Measurements from ENCODE around the gene MFAP5.
"Not testable (repeated sequence)": the region's sequence is repeated elsewhere in the genome, so short reads cannot be mapped to it uniquely, and the experiment has no call there.

MFAP5 gene

DNA sequence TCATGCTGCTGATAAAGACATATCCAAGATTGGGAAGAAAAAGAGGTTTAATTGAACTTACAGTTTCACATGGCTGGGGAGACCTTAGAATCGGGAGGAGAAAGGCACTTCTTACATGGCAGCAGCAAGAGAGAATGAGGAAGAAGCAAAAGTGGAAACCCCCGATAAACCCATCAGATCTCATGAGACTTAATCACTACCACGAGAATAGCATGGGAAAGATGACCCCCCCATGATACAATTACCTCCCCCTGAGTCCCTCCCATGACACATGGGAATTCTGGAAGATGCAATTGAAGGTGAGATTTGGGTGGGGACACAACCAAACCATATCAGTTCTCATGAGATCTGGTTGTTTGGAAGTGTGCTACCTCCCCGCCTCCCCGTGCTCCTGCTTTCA, 9.8 kb upstream of the MFAP5 start:
- no peak for DNase-seq

GRCh38 chr12:8668441-8668840, 5.8 kb upstream of the MFAP5 start:
- no peak for DNase-seq

GRCh38 chr12:8667270-8667669, 4.6 kb upstream of the MFAP5 start:
- no peak for DNase-seq

DNA sequence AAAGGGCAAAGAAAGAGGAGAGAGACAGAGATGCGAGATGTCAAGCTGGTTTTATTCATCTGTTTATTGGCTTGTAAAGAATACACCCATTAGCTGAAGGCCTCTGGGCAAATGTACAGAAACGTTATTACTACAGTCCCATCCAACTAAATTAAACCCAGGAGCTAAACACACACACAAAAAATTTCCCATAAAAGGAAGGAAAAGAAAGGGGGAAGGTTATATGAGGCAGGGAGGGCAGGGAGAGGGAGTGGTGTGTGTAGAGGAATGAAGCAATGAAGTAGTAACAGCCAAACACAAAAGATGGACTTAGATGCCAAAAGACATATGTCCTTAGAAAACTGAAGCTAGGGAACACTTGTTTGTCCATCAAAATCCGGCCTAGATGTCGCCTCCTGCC, 3.1 kb upstream of the MFAP5 start:
- no peak for DNase-seq

- DNase-seq = no peak
Observed at GRCh38 chr12:8664228-8664913, 1.7 kb upstream of the MFAP5 start.

- DNase-seq = no peak
Observed at GRCh38 chr12:8661751-8662150, 875 bp downstream of the MFAP5 start.

GRCh38 chr12:8661016-8661415, 1.6 kb downstream of the MFAP5 start:
- no peak for DNase-seq

- DNase-seq = no peak
Observed at GRCh38 chr12:8658346-8658745, 4.3 kb downstream of the MFAP5 start.

GRCh38 chr12:8655421-8655820, 7.2 kb downstream of the MFAP5 start:
- no peak for DNase-seq

DNA sequence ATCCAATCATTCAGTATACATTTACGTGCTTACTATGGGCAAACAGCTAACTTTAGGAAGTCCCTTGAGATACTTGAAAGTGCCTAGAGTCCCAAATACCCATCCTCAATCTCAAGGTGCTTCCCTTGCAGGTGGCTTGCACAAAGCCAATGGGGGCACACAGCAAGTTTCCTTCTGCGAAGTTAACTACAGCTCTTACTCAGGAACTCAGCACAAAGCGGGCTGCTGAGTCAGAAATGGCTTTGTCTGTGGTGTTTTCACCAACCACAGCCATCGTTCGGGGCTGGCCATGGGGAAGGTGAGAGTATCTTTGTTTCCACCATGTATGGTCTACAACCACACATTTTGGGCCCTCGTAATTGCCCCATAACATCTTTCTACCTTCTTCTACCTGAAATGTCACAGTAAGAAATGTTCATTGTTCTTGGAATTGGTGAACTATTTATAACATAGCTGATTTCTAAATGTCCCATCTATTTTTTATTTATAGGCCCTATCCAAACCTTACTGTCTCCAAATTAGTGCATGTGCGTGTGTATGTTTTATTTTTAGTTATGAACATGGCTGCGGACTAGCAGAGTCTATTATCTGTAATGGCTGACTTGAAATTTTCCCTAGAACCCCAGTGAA, 13.9 kb downstream of the MFAP5 start:
- DNase-seq = peak; percentile 91

DNA sequence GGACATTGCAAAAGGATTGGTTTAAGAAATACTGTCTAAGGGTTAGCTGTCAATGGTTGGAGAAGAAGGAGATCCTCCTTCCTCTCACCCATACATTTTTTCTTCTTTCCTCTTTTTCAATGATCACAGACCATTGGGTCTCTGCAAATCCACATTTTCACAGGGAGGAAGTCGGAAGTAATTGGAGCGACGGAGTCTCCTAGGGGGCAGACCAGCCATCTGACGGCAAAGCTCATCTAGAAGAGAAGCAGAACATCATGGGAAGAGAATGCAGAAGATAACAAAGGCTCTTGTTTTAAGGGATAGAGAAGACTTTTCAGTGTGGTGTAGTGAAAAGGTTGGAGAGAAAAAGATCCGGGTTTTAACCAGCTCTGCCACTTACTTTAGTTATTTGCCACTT, 14.7 kb downstream of the MFAP5 start:
- no peak for DNase-seq

- peak; percentile 83 for DNase-seq
Observed at GRCh38 chr12:8644345-8645248, 18.0 kb downstream of the MFAP5 start.

DNA sequence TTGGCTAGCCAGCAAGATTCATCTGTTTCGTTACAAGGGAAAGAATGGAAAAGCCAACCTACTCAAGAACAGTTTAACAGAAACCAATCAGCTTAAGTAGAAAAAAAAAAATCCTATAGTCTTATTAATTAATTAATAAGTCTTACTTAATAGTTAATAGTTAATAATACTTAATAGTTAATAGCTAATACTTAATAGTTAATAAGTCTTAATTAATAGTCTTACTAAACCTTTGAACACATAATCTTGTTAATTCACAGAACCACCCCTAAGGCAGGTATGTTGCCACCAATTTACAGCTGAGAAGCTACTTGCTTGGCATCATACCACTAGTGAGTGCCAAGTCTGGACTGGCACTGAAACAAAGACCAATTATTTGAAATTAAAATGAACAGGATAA, 19.9 kb downstream of the MFAP5 start:
- DNase-seq = no peak

DNA sequence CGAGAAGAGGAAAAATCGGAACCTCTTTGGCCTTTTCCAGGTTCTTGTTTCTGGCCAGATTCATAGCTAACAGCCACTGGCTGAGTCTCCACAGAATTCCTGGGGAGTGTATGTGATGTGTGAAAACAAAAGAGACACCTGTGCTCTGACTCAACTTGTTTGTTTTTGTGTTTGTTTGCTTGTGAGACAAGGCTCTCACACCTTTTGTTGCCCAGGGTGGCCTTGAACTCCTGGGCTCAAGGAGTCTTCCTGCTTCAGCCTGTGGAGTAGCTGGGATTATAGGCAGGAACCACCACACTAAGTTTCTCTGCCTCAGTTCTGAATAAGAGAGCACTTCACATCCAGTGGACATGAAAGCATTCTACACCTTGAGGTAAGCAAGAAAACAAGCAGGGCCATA, 22.7 kb downstream of the MFAP5 start:
- DNase-seq = no peak

DNA sequence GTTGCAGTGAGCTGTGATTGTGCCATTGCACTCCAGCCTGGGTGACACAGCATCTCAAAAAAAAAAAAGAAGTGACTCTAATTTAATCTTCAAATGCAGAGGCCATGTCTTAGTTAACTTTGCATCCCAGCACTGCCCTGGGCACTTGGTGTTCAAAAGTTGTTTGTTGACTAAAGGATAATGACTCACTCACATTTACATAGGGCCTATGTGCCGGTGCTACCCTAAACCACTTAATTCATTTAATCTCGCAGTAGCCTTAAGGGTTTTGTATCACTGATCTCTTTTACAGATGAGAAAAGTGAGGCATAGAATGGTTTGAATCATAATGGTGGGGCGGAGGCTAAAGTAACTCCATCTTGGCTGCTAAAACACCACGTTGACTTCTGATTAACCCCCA, 23.7 kb downstream of the MFAP5 start:
- DNase-seq = no peak

- DNase-seq = no peak
Observed at GRCh38 chr12:8637666-8638065, 25.0 kb downstream of the MFAP5 start.

- DNase-seq = no peak
Observed at GRCh38 chr12:8637244-8637643, 25.4 kb downstream of the MFAP5 start.

DNA sequence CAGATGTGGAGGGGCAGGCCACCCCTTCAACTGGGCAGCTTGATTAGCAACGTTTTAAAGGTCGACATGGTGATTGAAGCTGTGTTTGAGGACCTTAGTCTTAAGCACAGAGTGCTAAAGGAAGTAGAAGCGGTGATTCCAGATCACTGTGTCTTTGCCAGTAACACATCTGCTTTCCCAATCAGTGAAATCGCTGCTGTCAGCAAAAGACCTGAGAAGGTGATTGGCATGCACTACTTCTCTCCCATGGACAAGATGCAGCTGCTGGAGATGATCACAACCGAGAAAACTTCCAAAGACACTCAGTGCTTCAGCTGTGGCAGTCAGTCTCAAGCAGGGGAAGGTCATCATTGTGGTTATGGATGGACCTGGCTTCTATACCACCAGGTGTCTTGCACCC, 26.0 kb downstream of the MFAP5 start:
- DNase-seq = no peak

- not testable (repeated sequence) for DNase-seq
Observed at GRCh38 chr12:8636007-8636346, 26.6 kb downstream of the MFAP5 start.

DNA sequence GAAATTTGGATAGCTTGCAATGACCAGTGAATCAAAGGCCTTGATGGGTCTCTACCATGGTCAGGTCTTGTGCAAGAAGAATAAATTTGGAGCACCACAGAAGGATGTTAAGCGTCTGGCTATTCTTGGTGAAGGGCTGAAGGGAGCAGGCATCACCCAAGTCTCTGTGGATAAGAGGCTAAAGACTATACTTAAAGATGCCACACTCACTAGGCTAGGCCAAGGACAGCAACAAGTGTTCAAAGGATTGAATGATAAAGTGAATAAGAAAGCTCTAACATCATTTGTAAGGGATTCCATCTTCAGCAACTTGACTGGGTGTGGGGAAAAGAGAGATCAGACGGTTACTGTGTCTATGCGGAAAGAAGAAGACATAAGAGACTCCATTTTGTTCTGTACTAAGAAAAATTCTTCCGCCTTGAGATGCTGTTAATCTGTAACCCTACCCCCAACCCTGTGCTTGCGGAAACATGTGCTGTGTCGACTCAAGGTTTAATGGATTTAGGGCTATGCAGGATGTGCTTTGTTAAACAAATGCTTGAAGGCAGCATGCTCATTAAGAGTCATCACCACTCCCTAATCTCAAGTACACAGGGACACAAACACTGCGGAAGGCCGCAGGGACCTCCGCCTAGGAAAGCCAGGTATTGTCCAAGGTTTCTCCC, 27.2 kb downstream of the MFAP5 start:
- DNase-seq = not testable (repeated sequence)

DNA sequence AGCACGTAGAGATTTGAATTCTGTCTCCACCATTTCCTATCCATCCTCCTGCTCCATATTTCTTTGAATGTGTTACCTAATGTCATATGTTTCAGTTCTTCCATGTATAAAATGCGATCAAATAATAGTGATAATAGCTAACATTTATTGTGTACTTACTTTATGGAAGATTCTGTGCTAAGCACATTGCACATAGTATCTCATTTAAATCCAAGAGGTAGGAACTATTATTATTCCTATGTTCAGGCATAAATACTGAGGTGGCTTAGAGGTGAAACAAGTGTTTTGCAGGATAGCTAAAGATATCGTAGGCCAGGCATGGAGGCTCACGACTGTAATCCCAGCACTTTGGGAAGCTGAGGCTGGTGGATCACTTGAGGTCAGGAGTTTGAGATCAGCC, 32.5 kb downstream of the MFAP5 start:
- no peak for DNase-seq

DNA sequence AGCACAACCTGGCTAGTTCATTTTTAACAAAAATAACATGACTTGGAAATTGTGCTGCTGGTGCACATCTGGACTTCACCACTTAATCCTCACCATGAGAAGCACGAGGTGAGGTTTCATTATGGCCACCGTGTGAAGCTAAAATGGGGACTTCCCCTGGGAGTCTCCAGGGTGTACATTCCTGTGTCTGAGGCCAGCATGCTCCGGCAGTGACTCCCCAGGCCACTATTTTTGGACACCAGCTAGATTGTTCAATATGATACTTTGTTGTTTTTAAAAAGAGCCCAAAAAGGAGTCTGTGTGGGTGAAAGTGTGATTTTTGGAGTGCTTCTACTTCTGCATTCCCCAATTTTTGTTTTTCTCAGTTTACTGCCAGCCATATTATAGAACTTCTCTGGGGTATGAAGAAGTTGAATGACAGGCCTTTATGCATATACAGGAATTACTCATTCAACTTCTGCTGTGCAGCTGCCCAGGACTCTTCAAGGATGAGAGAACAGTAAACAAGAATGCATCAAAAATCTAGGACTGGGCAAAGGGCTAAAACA, 33.1 kb downstream of the MFAP5 start:
- DNase-seq = no peak

GRCh38 chr12:8628731-8629130, 33.9 kb downstream of the MFAP5 start:
- no peak for DNase-seq
